GM04504 (cell line): ENCODE measurements around the gene MTAP.

Experiments used
- DNase-seq: peaks from one replicate; pipeline ENCODE4 v3.0.0-alpha.2; 2012; ENCODE audit warnings: low read depth

Gene MTAP

GRCh38 chr9:21969011-21969940, 166.8 kb downstream of the MTAP start:
- no peak for DNase-seq

- DNase-seq = no peak
Observed at GRCh38 chr9:21969951-21970799, 167.7 kb downstream of the MTAP start.

GRCh38 chr9:21970800-21971640, 168.6 kb downstream of the MTAP start:
- DNase-seq = no peak

GRCh38 chr9:21972361-21972760, 169.9 kb downstream of the MTAP start:
- DNase-seq = no peak

- no peak for DNase-seq
Observed at GRCh38 chr9:21974343-21974721, 171.9 kb downstream of the MTAP start.

- DNase-seq = no peak
Observed at GRCh38 chr9:21974722-21975409, 172.4 kb downstream of the MTAP start.

GRCh38 chr9:21976334-21976875, 174.0 kb downstream of the MTAP start:
- DNase-seq = no peak

- DNase-seq = no peak
Observed at GRCh38 chr9:21982391-21982790, 180.0 kb downstream of the MTAP start.

- DNase-seq = no peak
Observed at GRCh38 chr9:21982861-21983560, 180.6 kb downstream of the MTAP start.

- no peak for DNase-seq
Observed at GRCh38 chr9:21983561-21983935, 181.1 kb downstream of the MTAP start.

- DNase-seq = no peak
Observed at GRCh38 chr9:21984101-21984500, 181.7 kb downstream of the MTAP start.

GRCh38 chr9:21985964-21986667, 183.7 kb downstream of the MTAP start:
- no peak for DNase-seq
